ENCODE measurements around the gene GPR52.
"Not testable (repeated sequence)": the region's sequence is repeated elsewhere in the genome, so short reads cannot be mapped to it uniquely, and the experiment has no call there.

Gene GPR52

GRCh38 chr1:174447866-174448530, at the start of gene GPR52:
Gene GPR52 (plus strand): TSS chr1:174447964. CDS start chr1:174448112, 148 bp downstream.
- DNase-seq (ENCODE audit: low read depth in 1 of 2, low spot score in 1 of 2): no peak

GRCh38 chr1:174398246-174398645, 49.5 kb upstream of the GPR52 start:
- no peak for DNase-seq (ENCODE audit: low read depth in 1 of 2, low spot score in 1 of 2)

GRCh38 chr1:174399211-174399610, 48.6 kb upstream of the GPR52 start:
- no peak for DNase-seq (ENCODE audit: low read depth in 1 of 2, low spot score in 1 of 2)

DNA sequence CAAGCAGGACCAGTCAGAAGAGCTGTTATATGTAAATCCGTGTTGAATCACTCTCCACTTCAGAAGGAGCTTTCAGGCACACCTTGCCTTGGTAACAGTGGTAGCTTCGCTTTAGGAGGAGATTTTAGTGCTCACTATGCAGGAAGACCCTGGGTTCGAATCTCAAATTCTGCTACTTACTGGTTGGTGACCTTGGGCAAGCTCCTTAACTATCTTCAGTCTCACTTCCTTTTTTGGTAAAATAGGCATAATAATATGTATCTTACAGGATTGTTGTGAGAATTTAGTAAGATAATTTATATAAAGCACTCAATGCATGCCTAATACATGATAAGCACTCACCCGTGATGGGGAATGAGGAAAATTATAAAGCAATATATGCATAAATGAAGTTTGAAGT, 46.7 kb upstream of the GPR52 start:
- no peak for DNase-seq (ENCODE audit: low read depth in 1 of 2, low spot score in 1 of 2)

DNA sequence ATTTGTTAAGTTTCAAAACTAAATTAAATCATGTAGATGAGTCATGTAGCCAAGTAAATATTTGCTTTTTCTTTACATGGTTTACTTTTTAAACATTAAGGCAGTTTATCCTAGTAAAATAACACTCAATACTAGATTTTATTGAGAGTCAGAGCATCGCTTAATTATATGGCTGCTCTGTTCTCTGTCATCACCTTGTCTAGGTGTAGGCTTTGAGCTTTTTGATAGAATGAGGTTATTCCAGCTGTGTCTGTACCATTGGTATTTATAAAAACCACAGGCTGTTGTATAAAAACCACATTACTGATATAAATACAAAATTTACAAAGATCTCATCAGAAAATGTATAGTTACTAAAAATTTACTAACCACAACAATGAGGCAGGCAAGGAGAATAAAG, 42.5 kb upstream of the GPR52 start:
- no peak for DNase-seq (ENCODE audit: low read depth in 1 of 2, low spot score in 1 of 2)

DNA sequence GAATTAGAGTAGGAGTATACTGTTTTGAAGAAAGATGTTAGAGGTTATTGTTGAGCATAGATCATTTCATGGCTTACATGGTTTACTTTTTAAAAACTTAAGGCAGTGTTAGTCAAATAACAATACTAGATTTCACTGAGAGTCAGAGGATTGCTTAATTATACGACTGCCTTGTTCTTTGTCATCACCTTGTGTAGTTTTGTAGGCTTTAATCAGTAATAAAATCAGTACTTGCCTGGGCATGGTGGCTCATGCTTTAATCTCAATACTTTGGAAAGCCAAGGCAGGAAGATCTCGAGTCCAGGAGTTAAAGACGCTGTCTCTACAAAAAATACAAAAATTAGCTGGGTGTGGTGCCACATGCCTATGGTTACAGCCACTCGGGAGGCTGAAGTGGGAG, 41.3 kb upstream of the GPR52 start:
- no peak for DNase-seq (ENCODE audit: low read depth in 1 of 2, low spot score in 1 of 2)

GRCh38 chr1:174407665-174408064, 40.1 kb upstream of the GPR52 start:
- no peak for DNase-seq (ENCODE audit: low read depth in 1 of 2, low spot score in 1 of 2)

GRCh38 chr1:174408146-174408545, 39.6 kb upstream of the GPR52 start:
- no peak for DNase-seq (ENCODE audit: low read depth in 1 of 2, low spot score in 1 of 2)

- not testable (repeated sequence) for DNase-seq (ENCODE audit: low read depth in 1 of 2, low spot score in 1 of 2)
These were observed 38.0 kb upstream of the GPR52 start for GRCh38 chr1:174409801-174410200.

DNA sequence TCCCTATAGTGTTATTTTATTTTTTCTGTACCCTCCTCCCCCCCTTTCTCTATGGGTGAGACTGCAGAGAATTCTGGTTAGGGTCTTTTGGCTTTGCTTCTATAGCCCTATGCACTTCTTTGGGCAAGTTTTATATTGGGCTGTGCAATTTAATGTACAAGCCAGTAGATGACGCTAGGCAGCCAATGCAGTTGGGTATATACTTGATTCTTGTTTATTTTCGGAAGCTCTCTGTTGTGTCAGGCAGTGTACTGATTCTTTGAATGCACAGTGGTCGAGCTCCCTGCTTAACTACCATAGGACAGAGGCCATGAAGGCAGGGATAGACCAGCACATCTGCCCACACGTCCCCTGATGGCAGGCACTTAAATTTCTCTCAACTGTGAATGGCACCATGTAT, 34.1 kb upstream of the GPR52 start:
- no peak for DNase-seq (ENCODE audit: low read depth in 1 of 2, low spot score in 1 of 2)

DNA sequence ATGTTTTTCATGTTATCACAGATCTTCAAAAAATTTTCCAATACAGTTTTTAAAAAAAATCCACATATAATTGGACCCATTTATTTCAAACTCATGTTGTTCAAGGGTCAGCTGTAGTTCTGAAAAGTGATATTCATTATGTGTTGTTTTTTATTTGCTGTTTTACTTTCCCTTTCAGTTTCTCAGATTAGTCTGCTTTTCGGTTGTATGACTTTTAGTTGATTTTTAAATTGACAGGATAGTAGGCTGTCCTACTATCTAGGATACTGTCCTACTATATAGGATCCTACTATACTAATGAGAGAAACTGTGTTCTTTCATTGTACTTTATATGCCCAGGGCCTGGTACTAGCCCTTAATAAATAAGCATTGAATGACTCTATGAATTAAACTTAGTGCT, 33.6 kb upstream of the GPR52 start:
- DNase-seq (ENCODE audit: low read depth in 1 of 2, low spot score in 1 of 2): no peak

GRCh38 chr1:174415506-174415905, 32.3 kb upstream of the GPR52 start:
- no peak for DNase-seq (ENCODE audit: low read depth in 1 of 2, low spot score in 1 of 2)

GRCh38 chr1:174417921-174418320, 29.8 kb upstream of the GPR52 start:
- no peak for DNase-seq (ENCODE audit: low read depth in 1 of 2, low spot score in 1 of 2)

- DNase-seq (ENCODE audit: low read depth in 1 of 2, low spot score in 1 of 2): no peak
These were observed 22.6 kb upstream of the GPR52 start for GRCh38 chr1:174425121-174425520.

DNA sequence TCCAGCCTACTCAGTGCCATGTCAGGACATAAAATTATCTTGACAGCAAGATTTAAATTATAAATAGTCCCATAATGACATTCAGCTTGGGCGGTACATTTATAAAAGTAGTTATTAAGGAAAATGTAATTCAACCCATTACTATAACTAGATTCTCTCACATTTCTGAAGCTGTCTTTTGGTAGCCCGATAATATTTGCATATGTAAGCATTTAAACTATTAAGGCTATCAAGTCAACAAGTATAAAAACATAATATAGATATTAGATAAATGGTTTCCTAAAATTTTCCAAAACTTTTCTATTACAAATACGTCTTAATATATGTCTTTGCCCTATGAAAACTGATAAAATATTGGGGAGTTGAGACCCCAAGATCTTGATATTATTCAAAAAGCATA, 21.6 kb upstream of the GPR52 start:
- DNase-seq (ENCODE audit: low read depth in 1 of 2, low spot score in 1 of 2): no peak

DNA sequence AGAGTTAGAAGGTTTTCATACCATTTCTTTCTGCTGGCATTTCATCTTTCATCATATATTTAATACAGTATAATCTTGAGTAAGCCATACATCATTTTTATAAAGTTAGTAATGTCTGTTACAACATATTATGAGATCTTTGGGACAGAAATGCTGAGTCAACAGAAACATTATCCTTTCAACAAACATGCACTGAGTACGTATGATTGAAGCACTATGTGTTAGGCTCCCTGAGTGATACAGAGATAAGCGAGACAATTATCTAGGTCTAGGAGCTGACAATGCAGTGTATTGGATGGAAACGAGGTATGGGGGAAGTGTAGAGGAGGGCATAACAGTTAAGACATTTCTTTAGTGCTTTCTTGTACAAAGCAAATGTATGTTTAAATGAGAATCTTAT, 19.7 kb upstream of the GPR52 start:
- no peak for DNase-seq (ENCODE audit: low read depth in 1 of 2, low spot score in 1 of 2)

- DNase-seq (ENCODE audit: low read depth in 1 of 2, low spot score in 1 of 2): no peak
These were observed 19.0 kb upstream of the GPR52 start for GRCh38 chr1:174428739-174429138.

GRCh38 chr1:174433451-174433850, 14.3 kb upstream of the GPR52 start:
- no peak for DNase-seq (ENCODE audit: low read depth in 1 of 2, low spot score in 1 of 2)

DNA sequence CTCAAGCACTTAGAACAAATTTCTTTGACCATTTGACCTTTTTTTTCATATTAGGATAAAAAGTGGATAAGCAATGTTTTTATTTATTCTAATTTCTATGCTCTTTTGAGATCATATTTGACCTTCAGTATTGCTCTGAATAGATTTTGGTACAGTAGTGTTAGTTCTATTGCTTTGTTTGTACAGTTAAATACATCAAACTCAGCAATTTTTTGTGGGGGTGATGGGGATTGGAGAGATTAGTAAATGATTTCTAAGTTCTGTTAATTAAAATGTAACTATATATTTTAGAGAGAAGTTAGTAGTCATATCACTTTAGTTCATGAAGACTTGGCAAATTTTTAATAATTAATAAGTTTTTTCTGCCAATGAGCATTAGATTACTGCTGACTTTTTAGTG, 2.4 kb upstream of the GPR52 start:
- no peak for DNase-seq (ENCODE audit: low read depth in 1 of 2, low spot score in 1 of 2)

- no peak for DNase-seq (ENCODE audit: low read depth in 1 of 2, low spot score in 1 of 2)
These were observed 1.9 kb upstream of the GPR52 start for GRCh38 chr1:174445817-174446216.

GRCh38 chr1:174448531-174448883, 743 bp downstream of the GPR52 start:
- DNase-seq (ENCODE audit: low read depth in 1 of 2, low spot score in 1 of 2): no peak

- DNase-seq (ENCODE audit: low read depth in 1 of 2, low spot score in 1 of 2): no peak
These were observed 1.2 kb downstream of the GPR52 start for GRCh38 chr1:174448974-174449373.

GRCh38 chr1:174451408-174451807, 3.6 kb downstream of the GPR52 start:
- no peak for DNase-seq (ENCODE audit: low read depth in 1 of 2, low spot score in 1 of 2)

DNA sequence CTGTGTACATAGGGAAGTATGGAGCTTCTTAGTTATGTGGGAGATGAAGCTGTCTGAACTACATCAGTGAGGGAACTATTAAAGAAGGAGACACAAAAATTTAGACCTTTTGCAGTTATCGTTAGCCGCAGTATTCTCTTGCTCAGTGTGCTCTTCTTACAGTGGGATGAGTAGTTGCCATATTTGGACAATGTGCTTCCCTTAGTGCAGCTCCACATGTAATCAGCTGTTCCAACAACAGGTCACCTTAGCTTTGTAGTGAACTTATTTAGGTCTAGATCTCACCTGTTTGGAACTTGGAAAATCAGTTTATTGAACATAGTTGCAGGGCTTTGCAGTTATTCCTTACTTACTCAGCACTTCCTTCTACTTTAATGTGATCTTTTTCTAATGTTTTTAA, 18.1 kb downstream of the GPR52 start:
- no peak for DNase-seq (ENCODE audit: low read depth in 1 of 2, low spot score in 1 of 2)
